Measurements from ENCODE around the gene NUP88. TPM values are rescaled to one million over a fixed set of nuclear protein-coding genes. Genes with fewer than 3 reads are reported as not detected.

The NUP88 gene
- total RNA-seq, 1 experiment from 2014 or later = 93.2 TPM

DNA sequence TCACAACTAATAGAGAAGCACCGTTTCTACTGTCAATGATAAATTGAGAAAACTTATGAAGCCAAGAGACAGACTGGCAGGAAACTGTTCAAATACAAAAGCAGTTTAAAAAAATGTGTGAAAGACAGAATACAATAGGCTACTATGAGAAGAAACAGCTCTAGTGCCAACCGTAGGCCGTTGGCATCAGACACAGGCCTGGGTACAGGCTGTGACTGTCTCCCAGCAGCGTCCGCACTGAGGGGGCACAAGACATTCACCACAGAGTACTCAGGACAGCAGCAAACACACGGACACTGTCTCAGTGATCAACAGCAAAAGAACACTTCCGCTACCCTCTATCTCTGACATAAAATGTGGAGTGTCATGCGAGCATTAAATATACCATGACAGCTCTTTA lies 27.3 kb upstream of the NUP88 start:
- no peaks in the 10 kb centered on the region for H3K4me1 ChIP-seq (ENCODE audit: control insufficient read depth in 1 of 2, insufficient read depth in 2 of 2, low read length in 2 of 2)
- ATAC-seq = no peak
- H3K9ac ChIP-seq (ENCODE audit: low read length) = no peak overlapping the region
- TF ChIP-seq, protein P1, sequence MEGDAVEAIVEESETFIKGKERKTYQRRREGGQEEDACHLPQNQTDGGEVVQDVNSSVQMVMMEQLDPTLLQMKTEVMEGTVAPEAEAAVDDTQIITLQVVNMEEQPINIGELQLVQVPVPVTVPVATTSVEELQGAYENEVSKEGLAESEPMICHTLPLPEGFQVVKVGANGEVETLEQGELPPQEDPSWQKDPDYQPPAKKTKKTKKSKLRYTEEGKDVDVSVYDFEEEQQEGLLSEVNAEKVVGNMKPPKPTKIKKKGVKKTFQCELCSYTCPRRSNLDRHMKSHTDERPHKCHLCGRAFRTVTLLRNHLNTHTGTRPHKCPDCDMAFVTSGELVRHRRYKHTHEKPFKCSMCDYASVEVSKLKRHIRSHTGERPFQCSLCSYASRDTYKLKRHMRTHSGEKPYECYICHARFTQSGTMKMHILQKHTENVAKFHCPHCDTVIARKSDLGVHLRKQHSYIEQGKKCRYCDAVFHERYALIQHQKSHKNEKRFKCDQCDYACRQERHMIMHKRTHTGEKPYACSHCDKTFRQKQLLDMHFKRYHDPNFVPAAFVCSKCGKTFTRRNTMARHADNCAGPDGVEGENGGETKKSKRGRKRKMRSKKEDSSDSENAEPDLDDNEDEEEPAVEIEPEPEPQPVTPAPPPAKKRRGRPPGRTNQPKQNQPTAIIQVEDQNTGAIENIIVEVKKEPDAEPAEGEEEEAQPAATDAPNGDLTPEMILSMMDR (IDR thresholded peaks at IDR 0.05 in 2 of 3, conservative IDR thresholded peaks at IDR 0.05 in 1 of 3; ENCODE audit: borderline replicate concordance in 1 of 3, insufficient read depth in 1 of 3, low read depth in 2 of 3, low read length in 2 of 3) = no peak
- no peak for TF ChIP-seq ELF1 (IDR thresholded peaks at IDR 0.05; ENCODE audit: borderline replicate concordance, low read depth)
- TF ChIP-seq FOSL1 (IDR thresholded peaks at IDR 0.05; ENCODE audit: low read depth) = no peak
- TF ChIP-seq CEBPB (IDR thresholded peaks at IDR 0.05; ENCODE audit: low read depth) = no peak
- no peak for TF ChIP-seq ZFX (IDR thresholded peaks at IDR 0.05)
- TF ChIP-seq JUND (IDR thresholded peaks at IDR 0.05) = no peak
- TF ChIP-seq ZNF274 (IDR thresholded peaks at IDR 0.05; ENCODE audit: low read depth, low read length) = no peak
- no peak for TF ChIP-seq SP1 (IDR thresholded peaks at IDR 0.05; ENCODE audit: low read depth)
- TF ChIP-seq YY1 (IDR thresholded peaks at IDR 0.05; ENCODE audit: extremely low read depth, insufficient replicate concordance, low read depth, low read length) = no peak
- TF ChIP-seq EZH2 (IDR thresholded peaks at IDR 0.05) = no peak
- TF ChIP-seq TCF7L2 (IDR thresholded peaks at IDR 0.05; ENCODE audit: borderline replicate concordance, extremely low read depth, insufficient read depth, insufficient read length) = no peak
- no peak for TF ChIP-seq POLR2A (IDR thresholded peaks at IDR 0.05; ENCODE audit: borderline replicate concordance, extremely low read depth, insufficient read depth, insufficient read length)
- no peak for TF ChIP-seq EGR1 (IDR thresholded peaks at IDR 0.05; ENCODE audit: low read depth)
- TF ChIP-seq CBX3 (IDR thresholded peaks at IDR 0.05; ENCODE audit: low read depth) = no peak
- TF ChIP-seq, protein P2, sequence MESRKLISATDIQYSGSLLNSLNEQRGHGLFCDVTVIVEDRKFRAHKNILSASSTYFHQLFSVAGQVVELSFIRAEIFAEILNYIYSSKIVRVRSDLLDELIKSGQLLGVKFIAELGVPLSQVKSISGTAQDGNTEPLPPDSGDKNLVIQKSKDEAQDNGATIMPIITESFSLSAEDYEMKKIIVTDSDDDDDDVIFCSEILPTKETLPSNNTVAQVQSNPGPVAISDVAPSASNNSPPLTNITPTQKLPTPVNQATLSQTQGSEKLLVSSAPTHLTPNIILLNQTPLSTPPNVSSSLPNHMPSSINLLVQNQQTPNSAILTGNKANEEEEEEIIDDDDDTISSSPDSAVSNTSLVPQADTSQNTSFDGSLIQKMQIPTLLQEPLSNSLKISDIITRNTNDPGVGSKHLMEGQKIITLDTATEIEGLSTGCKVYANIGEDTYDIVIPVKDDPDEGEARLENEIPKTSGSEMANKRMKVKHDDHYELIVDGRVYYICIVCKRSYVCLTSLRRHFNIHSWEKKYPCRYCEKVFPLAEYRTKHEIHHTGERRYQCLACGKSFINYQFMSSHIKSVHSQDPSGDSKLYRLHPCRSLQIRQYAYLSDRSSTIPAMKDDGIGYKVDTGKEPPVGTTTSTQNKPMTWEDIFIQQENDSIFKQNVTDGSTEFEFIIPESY (IDR thresholded peaks at IDR 0.05; ENCODE audit: extremely low read depth, insufficient replicate concordance, low read length) = no peak
- TF ChIP-seq RAD21 (IDR thresholded peaks at IDR 0.05; ENCODE audit: low read depth) = no peak
- H4K20me1 ChIP-seq (ENCODE audit: insufficient read depth) = no peaks in the 10 kb centered on the region
- H3K4me2 ChIP-seq (ENCODE audit: low read length) = no peak overlapping the region
- no peaks in the 10 kb centered on the region for H3K9me2 ChIP-seq (ENCODE audit: insufficient read depth)
- no peaks in the 10 kb centered on the region for H3K27me3 ChIP-seq (ENCODE audit: insufficient read depth, low read length)
- ChIA-PET RAD21 (ENCODE audit: low non-redundant PET in 1 of 2, low total read pairs in 2 of 2, uncharacterized antibody in 2 of 2, unreplicated experiment in 2 of 2) (no interaction called here), CTCF (no interaction called here), POLR2A (no interaction called here)
- H2AFZ ChIP-seq (ENCODE audit: low read depth, low read length, poor library complexity, severe bottlenecking) = no peak overlapping the region
- H3K79me2 ChIP-seq (ENCODE audit: insufficient read depth, low read length) = peaks cover 25% of the 10 kb centered on the region
- no peaks in the 10 kb centered on the region for H3K9me3 ChIP-seq (ENCODE audit: control insufficient read depth in 1 of 2, insufficient read depth in 1 of 2, low read depth in 1 of 2, low read length in 2 of 2)
- no peak overlapping the region for H3K4me3 ChIP-seq (replicated peaks in 1 of 2; ENCODE audit: low read depth in 1 of 2, low read length in 2 of 2)
- no peak for DNase-seq (ENCODE audit: low read depth, low spot score)
- H3K27ac ChIP-seq (ENCODE audit: low read depth, low read length) = no peak overlapping the region
- no TSS peak for BruUV-seq (replicated peaks)
- intact Hi-C loops (cut with micrococcal nuclease) = no loop called here
- H3K36me3 ChIP-seq (ENCODE audit: control insufficient read depth in 1 of 2, insufficient read depth in 2 of 2, low read length in 2 of 2) = peaks cover 32 to 57% of the 10 kb centered on the region in 2 experiments

All from HCT116 (cell line).